Stimulated activated CD8-positive, alpha-beta memory T cell treated with anti-CD3 and anti-CD28 coated beads, Interleukin-12 subunit alpha, Interleukin-12 subunit beta, amount 100 ng/mL, for 24 hours (primary cell): Measurements from ENCODE around the gene TOX4.
A peak's percentile ranks its signal among the peaks of the same experiment; 100 is the strongest.

Experiments
- DNase-seq: peaks from one replicate; pipeline ENCODE4 v3.0.0-alpha.2; 2020; ENCODE audit errors: extremely low read depth

Gene TOX4

DNA sequence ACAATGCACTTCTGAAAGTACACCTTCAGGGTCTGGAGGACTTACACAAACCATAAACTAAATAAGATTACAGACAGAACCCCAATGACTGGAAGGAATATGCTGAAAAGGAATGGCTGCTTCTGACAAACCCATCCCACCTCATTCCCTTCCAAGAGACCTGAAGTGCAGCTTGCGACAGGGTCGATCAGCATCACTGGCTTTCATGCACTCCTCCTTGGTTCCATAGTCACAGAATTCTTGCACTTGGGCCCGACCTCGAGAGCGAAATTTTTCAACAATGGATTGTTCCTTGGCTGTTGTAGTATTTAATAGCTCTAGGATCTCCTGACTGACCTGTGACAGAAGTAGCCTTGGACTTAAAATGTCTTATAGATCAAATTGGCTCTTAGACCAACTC, 24.6 kb downstream of the TOX4 start:
- no peak for DNase-seq

- no peak for DNase-seq
These were observed 26.4 kb downstream of the TOX4 start for GRCh38 chr14:21503376-21503775.

GRCh38 chr14:21505012-21505553, 28.1 kb downstream of the TOX4 start:
- no peak for DNase-seq

GRCh38 chr14:21506557-21506956, 29.6 kb downstream of the TOX4 start:
- DNase-seq = no peak

GRCh38 chr14:21509432-21510143, 32.6 kb downstream of the TOX4 start:
- no peak for DNase-seq

- DNase-seq = peak; percentile 80
These were observed 34.0 kb downstream of the TOX4 start, which contains the start of gene METTL3 for GRCh38 chr14:21510735-21511657. Gene METTL3, minus strand, starts transcription at chr14:21511340. Its CDS starts 117 bp downstream, at chr14:21511223.

DNA sequence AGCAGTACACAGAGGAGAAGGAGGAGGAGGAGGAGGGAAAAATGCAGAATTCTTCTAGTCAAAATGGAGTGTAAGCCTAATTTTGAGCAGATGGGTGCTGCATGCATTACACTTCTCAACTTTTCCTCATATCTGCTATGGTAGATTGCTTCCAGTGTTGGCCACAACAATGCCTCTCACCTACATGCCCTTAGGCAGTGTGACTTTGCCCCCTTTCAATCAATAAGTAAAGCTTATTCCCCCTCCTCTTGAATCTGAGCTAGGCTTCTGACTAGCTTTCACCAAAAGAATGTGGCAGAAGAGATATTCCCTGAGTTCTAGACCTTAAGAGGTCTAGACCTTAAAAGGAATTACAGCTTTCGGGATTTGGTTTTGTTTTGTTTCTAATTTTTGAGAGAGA, 37.3 kb downstream of the TOX4 start:
- no peak for DNase-seq

DNA sequence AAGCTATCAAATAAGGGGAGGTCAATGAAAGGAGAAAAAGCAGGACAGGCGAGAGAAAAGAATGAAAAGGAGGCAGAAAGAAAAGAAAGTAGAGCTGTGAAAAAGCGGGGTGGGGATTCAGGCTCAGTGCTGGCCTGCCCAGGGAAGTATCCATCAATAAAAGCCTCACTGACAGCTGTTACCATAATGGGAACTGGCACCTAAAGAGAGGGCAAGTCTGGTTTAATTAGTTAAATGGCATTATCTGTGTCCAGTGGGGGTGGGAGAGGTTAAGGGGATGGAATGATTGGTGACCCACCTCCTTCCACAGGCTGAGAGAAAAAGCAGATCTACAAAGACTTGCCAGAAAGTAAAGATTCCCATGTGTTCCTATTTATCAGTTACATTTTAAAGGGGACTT, 41.7 kb downstream of the TOX4 start:
- no peak for DNase-seq

DNA sequence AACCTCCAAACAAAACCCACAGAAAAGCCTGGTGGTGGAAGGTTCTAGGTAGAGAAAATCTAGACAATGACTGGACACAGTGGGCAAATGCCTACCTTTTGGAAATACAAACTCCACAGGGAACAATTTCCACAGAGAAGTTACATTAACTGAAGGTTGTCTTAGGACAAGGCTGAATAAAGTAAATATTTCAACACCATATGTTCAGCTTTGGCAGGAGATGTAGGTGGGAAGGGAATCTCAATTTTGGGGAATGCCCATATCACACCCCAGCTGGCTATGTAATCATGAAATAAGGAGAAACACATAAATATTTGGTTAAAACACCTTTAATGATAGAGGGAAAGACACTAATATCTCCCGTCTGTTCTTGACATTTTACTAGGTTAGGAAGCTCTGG, 43.8 kb downstream of the TOX4 start:
- DNase-seq = no peak

GRCh38 chr14:21521501-21521900, 44.5 kb downstream of the TOX4 start:
- DNase-seq = no peak

DNA sequence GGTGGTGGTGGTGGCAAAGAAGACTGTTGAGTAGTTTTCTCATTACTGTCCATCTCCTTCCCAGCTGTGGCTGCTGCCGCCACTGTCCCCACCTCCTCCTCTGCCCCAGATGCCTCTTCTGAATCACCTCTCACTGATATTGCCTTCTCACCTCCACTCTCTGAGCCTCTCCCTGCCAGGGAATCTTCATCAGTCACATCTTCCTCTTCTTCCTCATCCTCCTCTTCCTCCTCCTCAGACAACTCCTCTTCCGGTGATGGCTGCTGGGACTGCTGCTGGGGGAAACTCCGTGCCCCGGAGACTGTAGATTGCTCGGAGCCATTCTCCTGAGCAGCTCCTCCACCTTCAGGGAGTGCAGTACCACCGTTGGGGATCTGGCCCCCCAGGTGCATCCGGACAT, 46.2 kb downstream of the TOX4 start:
- DNase-seq = no peak

DNA sequence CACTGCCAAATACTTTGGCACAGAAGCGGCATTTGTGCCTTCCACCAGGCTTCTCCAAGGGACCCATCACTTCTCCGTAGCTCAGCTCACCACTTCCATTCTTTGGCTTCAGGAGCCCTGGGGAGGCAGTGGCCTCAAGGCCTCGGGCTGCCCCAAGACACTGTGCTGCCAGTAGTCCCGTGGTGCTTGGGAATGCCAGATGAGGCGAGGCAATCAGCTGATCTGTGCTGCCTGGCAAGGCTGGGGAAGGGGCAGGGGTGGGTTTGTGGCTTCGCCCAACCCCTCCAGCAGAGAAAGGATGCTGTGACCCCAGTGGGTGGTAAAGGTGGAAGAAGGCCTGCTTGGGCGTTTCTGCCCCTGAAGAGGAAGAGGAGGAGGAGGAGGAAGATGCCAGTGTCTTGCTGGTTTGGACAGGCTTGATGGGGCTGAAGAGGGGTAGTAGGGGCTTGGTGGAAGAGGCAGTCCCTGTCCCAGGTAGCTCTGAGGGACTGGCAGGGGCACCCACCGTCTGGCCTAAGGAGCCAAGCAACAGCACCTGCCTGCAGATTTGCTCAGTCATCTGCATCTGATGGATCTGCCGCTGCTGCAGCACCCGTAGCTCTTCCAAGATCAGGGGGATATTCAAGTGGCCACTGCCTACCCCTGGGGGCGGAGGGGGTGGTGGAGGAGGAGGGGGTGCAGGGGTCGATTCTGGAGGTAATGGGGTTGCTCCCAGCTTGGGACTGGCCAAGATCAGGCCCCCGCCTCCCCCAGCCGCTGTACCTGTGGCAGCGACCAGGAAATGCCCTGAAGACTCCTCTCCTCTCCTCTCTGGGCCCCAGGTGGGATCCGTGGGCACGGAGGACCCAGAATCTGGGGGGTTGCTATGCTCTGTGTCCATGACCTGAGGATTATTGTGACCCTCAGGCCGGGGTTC, 47.8 kb downstream of the TOX4 start:
- DNase-seq = no peak

DNA sequence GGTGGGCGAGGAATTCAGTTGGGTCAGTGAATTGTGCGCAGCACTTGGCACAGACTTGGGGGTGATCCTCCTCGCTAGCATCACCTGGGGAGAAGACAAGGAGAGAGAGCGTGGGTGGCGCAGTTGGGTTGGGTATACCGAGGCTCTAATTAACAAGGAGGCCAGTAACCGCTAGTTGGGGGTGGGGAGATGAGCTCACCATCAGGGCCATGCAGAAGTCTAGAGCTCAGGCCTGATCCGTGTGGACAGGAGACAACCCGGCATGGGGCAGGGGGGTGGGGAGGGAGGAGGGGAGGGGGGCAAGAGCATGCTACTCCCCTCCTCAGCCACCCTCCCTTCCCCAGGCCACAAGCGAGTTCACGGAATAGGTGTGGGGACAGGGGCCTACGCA, 48.6 kb downstream of the TOX4 start:
- no peak for DNase-seq

DNA sequence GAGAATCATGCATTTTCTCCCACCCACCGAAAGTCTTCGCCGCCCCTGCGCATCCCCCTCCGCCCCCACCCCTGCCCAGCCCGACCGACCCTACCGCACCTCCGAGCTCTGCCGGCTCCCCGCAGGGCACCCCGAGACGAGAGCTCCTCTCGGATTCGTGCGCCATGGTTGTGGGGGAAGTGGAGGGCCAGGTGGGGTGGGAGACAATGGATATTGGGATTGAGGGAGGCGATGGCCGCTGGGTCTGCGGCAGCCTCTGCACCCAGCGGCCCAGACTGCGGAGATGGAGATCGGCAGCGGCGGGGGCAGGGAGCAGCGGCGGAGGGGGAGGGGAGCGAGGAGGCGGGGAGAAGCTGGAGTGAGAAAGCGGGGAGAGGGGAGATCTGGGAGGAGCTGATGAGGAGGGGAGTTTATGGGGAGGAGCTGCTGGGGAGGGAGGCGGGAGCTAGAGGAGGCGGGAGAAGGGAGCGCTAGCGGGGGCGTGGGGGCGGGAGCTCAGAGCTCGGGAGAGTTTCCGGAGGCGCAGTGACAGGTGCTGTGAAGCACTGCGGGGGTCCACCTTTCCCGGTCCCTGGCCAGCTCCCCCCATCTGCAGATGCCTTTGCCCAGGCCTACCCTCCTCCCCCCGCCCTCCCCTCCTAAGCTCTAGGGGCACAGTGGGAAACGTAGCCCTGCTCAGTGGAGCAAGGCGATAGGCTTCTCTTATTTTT, 49.1 kb downstream of the TOX4 start, which contains the start of gene SALL2:
Gene SALL2 (minus strand): TSS at position 385 of the 710 bp plus-strand sequence. CDS start 219 bp downstream, at position 166.
- peak; percentile 45 for DNase-seq

DNA sequence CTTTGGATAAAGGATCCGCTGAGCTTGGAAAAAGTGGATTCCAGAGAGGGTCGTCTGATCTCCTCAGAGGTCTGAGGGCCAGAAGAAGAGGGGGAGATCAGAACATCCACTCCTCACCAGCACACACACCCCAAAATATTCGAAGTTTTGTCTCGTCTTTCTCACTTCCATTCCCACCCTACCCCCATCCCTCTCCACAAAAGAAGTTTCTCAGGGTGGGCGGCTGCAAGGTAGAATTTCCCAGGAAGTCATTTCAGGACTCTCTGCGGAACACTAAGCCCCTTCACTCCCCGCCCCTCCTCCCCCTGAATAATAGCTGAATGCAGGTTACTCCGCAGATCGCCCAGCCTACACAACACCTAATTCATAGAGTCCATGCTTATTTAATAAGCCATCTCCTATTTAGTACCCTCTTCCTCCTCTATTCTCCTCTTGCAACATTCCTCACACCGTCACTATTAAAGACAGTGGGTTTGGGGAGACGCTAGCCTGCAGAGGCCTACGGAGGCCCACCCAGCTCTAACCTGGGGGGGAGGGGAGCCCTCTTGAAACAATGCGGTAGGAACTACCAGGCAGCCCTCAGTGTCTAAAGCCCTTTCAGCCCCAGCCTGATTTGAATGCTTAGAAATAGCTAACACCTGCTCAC, 49.8 kb downstream of the TOX4 start:
- no peak for DNase-seq

- DNase-seq = no peak
These were observed 50.3 kb downstream of the TOX4 start for GRCh38 chr14:21527318-21527679.

- no peak for DNase-seq
These were observed 51.7 kb downstream of the TOX4 start for GRCh38 chr14:21528381-21529348.

DNA sequence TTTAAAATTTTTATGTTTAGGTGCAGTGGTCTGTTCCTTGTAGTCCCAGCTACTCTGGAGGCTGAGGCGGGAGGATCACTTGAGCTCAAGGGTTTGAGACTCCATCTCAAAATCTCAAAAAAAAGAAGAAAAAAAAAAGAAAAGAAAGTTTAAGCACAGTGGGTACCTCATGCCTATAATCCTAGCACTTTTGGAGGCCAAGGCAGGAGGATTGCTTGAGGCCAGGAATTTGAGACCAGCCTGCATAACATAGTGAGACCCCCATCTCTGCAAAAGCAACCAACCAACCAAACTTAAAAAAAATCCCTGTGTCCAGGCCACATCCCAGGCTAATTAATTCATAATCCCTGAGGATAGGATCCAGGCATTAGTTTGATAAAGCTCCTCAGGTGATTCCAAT, 52.5 kb downstream of the TOX4 start:
- DNase-seq = no peak

DNA sequence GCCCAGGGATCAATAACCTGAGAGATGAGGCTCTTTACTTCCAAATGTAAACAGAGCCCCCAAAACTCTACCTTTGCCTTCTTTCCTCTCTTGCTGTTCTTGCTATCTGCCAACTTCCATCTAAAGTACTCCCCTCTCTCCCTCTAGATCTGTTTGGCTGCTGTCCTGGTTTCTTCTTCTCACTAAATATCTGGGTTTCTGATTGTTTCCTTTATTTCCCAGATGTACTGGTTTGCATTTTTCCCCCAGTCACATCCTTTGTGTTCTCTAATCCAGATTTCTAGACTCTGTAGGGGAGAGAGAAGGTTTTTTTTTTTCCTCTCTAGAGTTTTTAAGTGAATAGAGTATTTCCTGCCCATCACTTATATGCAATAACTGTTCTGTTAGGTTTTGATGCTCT, 56.3 kb downstream of the TOX4 start:
- no peak for DNase-seq
